T-helper 1 cell treated with Interleukin-12 subunit alpha and Interleukin-12 subunit beta and Interleukin-4 antibody, amounts not matched to agents 30 μg/mL and 1 μg/mL, for 36 hours (primary cell): ENCODE data around the gene AGTR1.
"Not testable (repeated sequence)": the region's sequence is repeated elsewhere in the genome, so short reads cannot be mapped to it uniquely, and the experiment has no call there.

Source experiments
- H3K27ac Mint-ChIP-seq: one replicate; pipeline ENCODE4 v1.8.0; 2021; ENCODE audit warnings: mild to moderate bottlenecking, mixed read lengths
- H3K27me3 Mint-ChIP-seq: one replicate; pipeline ENCODE4 v1.8.0; 2021; ENCODE audit warnings: low read depth, mixed read lengths
- H3K36me3 Mint-ChIP-seq: one replicate; pipeline ENCODE4 v1.8.0; 2021; ENCODE audit warnings: low read depth, mixed read lengths
- H3K4me1 Mint-ChIP-seq: one replicate; pipeline ENCODE4 v1.8.0; 2021; ENCODE audit warnings: low read depth, mixed read lengths
- H3K4me3 Mint-ChIP-seq: one replicate; pipeline ENCODE4 v1.8.0; 2021; ENCODE audit warnings: mild to moderate bottlenecking, moderate library complexity, mixed read lengths
- H3K9me3 Mint-ChIP-seq: one replicate; pipeline ENCODE4 v1.8.0; 2021; ENCODE audit warnings: mixed read lengths

AGTR1 gene

DNA sequence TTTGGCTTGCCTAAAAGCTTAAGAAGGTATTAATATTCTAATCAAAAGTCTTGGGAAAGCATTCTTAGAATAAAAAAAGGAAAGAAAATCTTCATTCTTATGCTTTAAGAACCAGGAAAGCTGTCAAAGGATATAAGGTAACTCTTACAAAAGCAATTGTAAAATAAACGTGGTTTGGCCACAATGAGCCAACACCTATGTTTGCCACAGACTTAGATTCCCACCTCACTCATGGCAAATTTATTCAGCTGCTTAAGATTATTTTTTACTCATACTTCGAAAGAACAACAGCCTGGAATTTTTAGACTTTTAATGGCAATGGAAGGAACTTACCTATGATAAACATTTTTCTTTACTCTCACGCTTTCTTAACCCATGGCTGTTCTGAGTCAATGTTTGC is 38.4 kb downstream of the AGTR1 start:
- no peak overlapping the region for H3K27ac Mint-ChIP-seq
- no peaks in the 10 kb centered on the region for H3K4me1 Mint-ChIP-seq
- H3K9me3 Mint-ChIP-seq = no peaks in the 10 kb centered on the region
- no peak overlapping the region for H3K4me3 Mint-ChIP-seq
- no peaks in the 10 kb centered on the region for H3K27me3 Mint-ChIP-seq
- H3K36me3 Mint-ChIP-seq = no peaks in the 10 kb centered on the region

DNA sequence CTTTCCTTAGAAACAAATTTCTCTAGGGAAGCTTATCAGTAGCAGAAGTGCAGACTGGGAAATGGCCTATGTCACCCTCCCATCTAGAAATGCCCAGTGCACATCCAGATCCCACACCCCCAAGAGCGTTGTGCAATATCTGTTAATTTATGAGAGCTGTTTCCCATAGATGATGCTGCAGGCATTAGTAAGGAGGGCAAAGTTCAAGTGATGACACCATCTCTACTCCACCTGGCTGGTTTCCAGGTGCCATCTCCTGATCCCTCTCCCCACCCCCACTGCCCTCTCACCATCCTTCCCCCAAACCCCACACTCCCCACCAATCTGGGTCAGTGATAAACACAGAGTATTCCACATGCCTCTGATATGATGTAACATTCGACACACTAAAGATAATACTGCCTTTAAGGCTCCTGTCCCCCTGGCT is 39.4 kb downstream of the AGTR1 start:
- Mint-ChIP-seq H3K27ac (no peak overlapping the region), H3K36me3 (no peaks in the 10 kb centered on the region), H3K9me3 (no peaks in the 10 kb centered on the region), H3K4me3 (no peak overlapping the region), H3K4me1 (no peaks in the 10 kb centered on the region), H3K27me3 (no peaks in the 10 kb centered on the region)

DNA sequence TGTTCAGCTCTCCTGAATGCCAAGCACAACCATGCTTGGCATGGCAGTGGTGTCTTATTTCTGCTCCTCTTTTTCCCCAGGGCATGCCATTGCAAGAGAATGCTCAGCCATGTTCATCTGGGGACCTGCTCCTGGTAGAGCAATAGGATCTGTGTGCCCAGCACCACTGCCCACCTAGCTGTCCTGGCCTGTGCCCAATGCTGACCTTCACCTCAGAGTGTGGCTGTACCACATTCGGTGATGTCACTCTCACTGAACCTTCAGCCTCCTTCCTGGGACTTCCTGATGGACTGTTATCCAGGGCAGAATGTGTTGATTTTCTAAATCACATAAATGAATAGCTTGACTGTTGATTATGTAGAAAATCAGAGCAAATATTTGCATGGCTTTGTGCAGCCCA is 42.0 kb downstream of the AGTR1 start:
- Mint-ChIP-seq H3K27me3 (no peaks in the 10 kb centered on the region), H3K9me3 (no peaks in the 10 kb centered on the region), H3K4me3 (no peak overlapping the region), H3K36me3 (no peaks in the 10 kb centered on the region), H3K27ac (no peak overlapping the region), H3K4me1 (no peaks in the 10 kb centered on the region)

DNA sequence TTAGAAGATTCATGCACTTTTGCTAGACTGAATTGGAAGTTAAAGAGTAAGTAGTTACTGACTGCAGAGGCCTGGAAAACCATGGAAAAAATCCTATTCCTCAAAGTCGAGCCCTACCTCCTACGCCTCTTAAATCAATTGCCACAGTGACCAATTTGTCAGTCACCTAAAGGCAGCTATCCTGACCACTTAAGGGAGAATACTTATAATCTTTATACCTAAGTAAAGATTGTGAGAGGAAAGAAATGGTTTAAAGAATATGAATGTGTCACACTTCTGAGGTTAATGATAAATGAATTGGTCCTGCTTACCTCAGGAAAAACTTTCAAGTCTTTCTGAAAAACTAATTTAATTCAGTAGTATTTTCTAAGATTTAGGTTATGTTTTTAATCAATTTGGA is 42.6 kb downstream of the AGTR1 start:
- Mint-ChIP-seq H3K36me3 (no peaks in the 10 kb centered on the region), H3K27me3 (no peaks in the 10 kb centered on the region), H3K4me3 (no peak overlapping the region), H3K27ac (no peak overlapping the region), H3K4me1 (no peaks in the 10 kb centered on the region), H3K9me3 (no peaks in the 10 kb centered on the region)

DNA sequence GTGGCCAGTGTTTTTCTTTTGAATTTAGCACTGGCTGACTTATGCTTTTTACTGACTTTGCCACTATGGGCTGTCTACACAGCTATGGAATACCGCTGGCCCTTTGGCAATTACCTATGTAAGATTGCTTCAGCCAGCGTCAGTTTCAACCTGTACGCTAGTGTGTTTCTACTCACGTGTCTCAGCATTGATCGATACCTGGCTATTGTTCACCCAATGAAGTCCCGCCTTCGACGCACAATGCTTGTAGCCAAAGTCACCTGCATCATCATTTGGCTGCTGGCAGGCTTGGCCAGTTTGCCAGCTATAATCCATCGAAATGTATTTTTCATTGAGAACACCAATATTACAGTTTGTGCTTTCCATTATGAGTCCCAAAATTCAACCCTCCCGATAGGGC is 43.5 kb downstream of the AGTR1 start:
- Mint-ChIP-seq H3K27me3 (no peaks in the 10 kb centered on the region), H3K9me3 (no peaks in the 10 kb centered on the region), H3K4me1 (no peaks in the 10 kb centered on the region), H3K4me3 (no peak overlapping the region), H3K27ac (no peak overlapping the region), H3K36me3 (no peaks in the 10 kb centered on the region)

DNA sequence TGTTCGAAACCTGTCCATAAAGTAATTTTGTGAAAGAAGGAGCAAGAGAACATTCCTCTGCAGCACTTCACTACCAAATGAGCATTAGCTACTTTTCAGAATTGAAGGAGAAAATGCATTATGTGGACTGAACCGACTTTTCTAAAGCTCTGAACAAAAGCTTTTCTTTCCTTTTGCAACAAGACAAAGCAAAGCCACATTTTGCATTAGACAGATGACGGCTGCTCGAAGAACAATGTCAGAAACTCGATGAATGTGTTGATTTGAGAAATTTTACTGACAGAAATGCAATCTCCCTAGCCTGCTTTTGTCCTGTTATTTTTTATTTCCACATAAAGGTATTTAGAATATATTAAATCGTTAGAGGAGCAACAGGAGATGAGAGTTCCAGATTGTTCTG is 44.4 kb downstream of the AGTR1 start:
- H3K27me3 Mint-ChIP-seq = no peaks in the 10 kb centered on the region
- no peak overlapping the region for H3K27ac Mint-ChIP-seq
- H3K4me1 Mint-ChIP-seq = no peaks in the 10 kb centered on the region
- no peak overlapping the region for H3K4me3 Mint-ChIP-seq
- no peaks in the 10 kb centered on the region for H3K36me3 Mint-ChIP-seq
- H3K9me3 Mint-ChIP-seq = no peaks in the 10 kb centered on the region

DNA sequence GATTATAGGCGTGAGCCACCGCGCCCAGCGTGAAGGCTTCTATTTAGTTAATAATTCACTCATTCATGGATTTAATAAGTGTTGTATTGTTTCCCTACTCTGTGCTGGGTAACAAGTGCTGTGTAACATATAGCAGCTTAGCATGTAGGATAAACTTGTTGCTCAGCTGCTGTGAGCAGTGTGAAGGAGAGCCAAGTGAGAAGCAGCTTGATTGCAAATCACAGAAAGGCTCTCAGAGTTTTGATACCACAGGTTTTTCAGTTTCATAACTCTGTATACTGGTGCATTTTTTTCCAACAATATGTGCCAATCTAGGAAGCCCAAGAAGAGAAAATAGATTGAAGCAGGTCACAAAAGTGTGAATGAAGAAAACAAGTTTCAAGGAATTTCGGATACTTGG is 48.4 kb downstream of the AGTR1 start:
- Mint-ChIP-seq H3K27ac (no peak overlapping the region), H3K4me3 (no peak overlapping the region), H3K4me1 (no peaks in the 10 kb centered on the region), H3K27me3 (no peaks in the 10 kb centered on the region), H3K9me3 (no peaks in the 10 kb centered on the region), H3K36me3 (no peaks in the 10 kb centered on the region)

DNA sequence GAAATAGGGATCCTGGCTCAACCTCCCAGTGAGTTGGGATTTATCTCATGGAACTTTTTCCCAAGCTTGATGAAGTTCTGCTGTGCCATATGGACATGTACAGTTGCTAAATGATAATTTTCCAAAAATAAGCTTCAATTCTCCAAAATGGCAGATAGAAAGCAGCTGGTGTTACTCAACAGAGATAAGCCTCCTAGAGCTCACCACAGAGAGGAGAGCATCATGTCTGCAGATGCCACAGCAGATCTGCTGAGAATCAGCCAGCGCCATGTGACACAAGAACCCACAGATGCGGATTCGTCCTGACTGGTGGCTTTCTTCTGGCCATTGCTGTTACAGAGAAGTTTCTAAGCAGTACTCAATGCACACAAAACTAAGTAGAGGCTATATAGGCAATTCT is 50.6 kb downstream of the AGTR1 start:
- H3K4me1 Mint-ChIP-seq = no peaks in the 10 kb centered on the region
- H3K36me3 Mint-ChIP-seq = no peaks in the 10 kb centered on the region
- no peak overlapping the region for H3K27ac Mint-ChIP-seq
- no peaks in the 10 kb centered on the region for H3K27me3 Mint-ChIP-seq
- no peaks in the 10 kb centered on the region for H3K9me3 Mint-ChIP-seq
- no peak overlapping the region for H3K4me3 Mint-ChIP-seq

DNA sequence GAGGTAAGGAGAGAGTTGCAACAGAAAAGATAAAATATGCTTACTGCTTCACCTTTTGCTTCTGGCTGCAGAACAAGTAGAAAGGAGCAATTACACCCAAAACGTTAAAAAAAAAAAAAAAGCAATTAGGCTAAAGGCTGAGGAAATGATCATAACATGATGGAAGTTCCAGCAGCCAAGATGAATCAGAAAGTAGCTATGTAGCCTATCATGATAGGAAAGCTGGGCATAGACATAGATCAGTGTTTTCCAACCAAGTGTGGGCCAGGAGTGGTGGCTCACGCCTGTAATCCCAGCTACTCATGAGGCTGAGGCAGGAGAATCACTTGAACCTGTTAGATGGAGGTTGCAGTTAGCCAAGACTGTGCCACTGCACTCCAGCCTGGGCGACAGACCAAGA is 52.6 kb downstream of the AGTR1 start:
- Mint-ChIP-seq H3K27ac (no peak overlapping the region), H3K36me3 (no peaks in the 10 kb centered on the region), H3K4me3 (no peak overlapping the region), H3K4me1 (no peaks in the 10 kb centered on the region), H3K27me3 (no peaks in the 10 kb centered on the region), H3K9me3 (no peaks in the 10 kb centered on the region)

DNA sequence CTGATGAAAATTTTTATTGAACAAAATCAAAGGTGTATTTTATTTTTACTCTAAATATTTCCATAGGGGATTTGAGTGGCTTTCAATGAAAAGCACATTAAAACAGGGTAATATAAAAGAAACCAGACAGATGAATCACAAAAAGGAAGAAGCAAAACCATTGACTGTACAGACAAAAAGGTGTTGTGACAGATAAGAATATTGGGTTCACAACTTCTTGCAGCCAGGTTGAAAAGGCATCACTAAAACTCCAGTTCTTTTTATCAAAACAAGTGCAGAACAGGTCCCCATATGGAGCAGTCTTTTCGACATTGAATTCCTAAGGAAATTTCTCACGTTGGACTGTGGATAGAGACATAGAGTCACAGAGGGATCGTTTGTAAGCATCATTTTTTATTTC is 53.8 kb downstream of the AGTR1 start:
- no peaks in the 10 kb centered on the region for H3K4me1 Mint-ChIP-seq
- H3K36me3 Mint-ChIP-seq = no peaks in the 10 kb centered on the region
- no peaks in the 10 kb centered on the region for H3K9me3 Mint-ChIP-seq
- no peak overlapping the region for H3K4me3 Mint-ChIP-seq
- H3K27ac Mint-ChIP-seq = no peak overlapping the region
- H3K27me3 Mint-ChIP-seq = no peaks in the 10 kb centered on the region

DNA sequence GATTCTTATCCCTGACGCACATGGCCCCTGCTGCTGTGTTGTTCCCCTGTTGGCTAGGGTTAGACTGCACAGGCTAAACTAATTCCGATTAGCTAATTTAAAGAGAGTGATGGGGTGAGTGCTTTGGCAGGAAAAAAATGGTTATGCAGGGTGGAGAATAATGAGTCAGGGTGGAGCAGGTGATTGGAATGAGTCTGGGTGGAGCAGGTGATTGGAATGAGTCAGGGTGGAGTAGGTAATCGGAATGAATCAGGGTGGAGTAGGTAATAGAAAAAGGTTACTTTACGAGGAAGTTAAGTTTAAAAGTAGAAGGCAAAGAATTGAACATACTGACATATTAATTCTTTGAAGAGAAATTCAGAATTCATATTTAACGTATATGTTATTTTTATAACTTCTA is 55.7 kb downstream of the AGTR1 start:
- not testable (repeated sequence) for H3K36me3 Mint-ChIP-seq, H3K9me3 Mint-ChIP-seq, H3K4me3 Mint-ChIP-seq, H3K27me3 Mint-ChIP-seq, H3K4me1 Mint-ChIP-seq, H3K27ac Mint-ChIP-seq

DNA sequence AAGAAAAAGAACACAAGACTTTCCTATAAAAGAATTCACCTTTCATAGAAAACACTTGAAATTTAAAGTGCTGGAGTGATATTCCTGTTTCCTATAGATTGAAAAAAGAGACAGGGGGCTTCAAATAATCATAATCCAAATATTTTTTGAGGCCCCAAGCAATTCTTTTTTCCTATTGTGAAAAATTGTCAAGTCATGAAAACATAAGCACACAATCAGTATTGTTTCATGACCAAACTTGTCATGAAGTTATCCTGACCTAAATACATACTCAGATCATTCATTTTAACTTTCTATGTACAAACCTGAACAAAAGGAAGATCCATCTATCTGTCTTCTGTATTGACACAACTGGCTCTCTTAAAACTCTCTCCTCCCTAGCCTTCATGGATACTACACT is 57.9 kb downstream of the AGTR1 start:
- Mint-ChIP-seq H3K4me1 (no peaks in the 10 kb centered on the region), H3K27me3 (no peaks in the 10 kb centered on the region), H3K4me3 (no peak overlapping the region), H3K9me3 (no peaks in the 10 kb centered on the region), H3K36me3 (no peaks in the 10 kb centered on the region), H3K27ac (no peak overlapping the region)

DNA sequence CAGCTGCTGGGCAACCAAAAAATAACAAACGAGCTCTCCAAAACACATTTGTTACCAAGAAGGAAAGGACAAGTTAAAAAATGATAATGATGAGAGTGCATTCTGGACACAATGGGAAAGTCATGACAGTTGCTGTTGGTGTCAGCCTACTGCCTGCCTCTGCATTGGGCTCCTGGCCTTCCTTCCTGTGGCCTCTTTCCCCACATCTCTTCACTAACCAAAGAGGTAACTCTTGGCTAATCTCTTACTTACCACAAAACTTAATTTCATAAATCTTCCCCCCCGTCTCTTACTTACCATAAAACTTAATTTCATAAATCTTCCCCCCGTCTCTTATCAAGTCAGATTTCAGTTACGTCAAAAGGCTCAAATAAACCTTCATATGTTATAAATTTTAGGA is 58.6 kb downstream of the AGTR1 start:
- H3K27ac Mint-ChIP-seq = no peak overlapping the region
- no peaks in the 10 kb centered on the region for H3K9me3 Mint-ChIP-seq
- no peaks in the 10 kb centered on the region for H3K27me3 Mint-ChIP-seq
- H3K36me3 Mint-ChIP-seq = no peaks in the 10 kb centered on the region
- no peak overlapping the region for H3K4me3 Mint-ChIP-seq
- H3K4me1 Mint-ChIP-seq = no peaks in the 10 kb centered on the region

DNA sequence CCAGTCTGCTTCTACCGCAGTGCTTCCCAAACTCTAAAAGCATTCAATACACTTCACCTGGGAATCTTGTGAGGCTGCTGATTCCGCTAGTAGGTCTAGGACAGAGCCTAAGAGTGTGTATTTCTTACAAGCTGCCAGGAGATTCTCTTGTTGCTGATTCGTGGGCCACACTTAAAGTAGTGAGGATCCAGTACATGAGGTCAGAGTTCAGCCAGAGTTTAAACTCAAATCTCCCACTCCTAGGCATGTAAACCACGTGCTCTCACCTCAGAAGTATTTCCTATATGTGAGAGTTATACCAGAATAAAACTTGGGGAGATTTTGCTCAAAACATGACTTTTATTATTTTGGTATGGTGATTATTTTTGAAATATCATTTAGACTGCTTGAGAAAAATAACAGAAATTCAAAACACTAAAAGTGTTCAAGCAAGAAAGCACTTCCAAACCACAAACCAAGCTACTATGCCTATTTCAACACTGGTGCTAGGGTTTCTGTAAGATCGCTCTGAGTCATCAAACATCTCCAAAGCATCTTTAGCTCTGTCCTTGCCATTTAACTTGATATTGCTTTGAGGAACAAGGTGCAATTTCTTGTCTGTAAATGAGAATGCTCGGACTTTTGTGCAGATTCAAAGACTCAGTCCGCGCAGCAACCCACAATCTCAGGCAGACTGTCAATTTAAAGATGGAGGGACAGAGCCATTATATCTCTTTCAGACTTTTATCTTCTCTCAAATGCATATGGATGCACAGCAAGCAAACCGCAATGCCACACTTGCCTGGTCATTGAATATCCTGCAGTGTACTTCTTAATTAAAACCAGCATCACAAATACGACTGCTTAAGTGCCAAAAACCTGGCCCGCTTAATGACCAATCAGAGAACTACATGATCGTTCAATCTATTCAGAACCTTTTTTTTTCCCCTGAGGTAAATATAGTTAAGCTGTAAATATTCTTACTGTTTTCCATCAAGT is 59.8 kb downstream of the AGTR1 start:
- Mint-ChIP-seq H3K4me3 (no peak overlapping the region), H3K4me1 (no peaks in the 10 kb centered on the region), H3K27ac (no peak overlapping the region), H3K36me3 (no peaks in the 10 kb centered on the region), H3K27me3 (no peaks in the 10 kb centered on the region), H3K9me3 (no peaks in the 10 kb centered on the region)

DNA sequence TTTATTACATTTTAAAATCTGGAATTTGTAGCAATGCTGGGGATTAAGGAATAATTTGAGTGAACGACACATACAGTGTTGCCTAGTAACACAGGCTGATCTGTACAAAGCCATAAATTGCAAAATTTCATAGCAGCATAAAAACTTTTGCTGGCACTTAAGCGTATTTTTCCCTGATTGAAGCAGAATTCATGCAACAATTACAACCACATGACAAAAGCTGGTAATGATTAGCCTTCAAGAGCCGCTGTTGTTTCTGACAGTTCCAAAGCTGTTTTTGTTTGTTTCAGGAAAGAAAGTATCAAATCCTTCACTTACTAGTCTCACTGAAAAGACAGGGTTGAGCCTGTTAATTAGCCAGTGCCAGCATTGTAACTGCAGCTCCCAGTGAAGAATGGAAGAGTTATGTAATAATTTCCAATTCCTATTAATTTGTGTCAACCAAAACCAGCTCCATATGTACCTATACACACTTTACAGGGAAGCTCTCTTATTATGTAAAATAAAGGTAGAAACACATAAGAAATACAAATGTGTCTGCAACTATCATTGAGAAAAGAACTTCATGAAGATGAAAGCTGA is 60.7 kb downstream of the AGTR1 start:
- Mint-ChIP-seq H3K27me3 (no peaks in the 10 kb centered on the region), H3K4me1 (no peaks in the 10 kb centered on the region), H3K4me3 (no peak overlapping the region), H3K36me3 (no peaks in the 10 kb centered on the region), H3K9me3 (no peaks in the 10 kb centered on the region), H3K27ac (no peak overlapping the region)
